B cell (primary cell): ENCODE measurements around the gene TMEM30A. TPM values are rescaled to one million over a fixed set of nuclear protein-coding genes. Genes with fewer than 3 reads are reported as not detected.

ENCODE experiments used
- ATAC-seq: fragments of 200-7000 bp; cut with Tn5 transposase; one replicate; pipeline ENCODE4 v1.10.0; 2021; ENCODE audit warnings: low read depth, mild to moderate bottlenecking, moderate number of reproducible peaks, moderate library complexity
- CTCF ChIA-PET: fragments of 350-600 bp; sonication (Branson Sonifier 250); formaldehyde crosslinking; loops from one replicate; lab custom pipeline; 2021; ENCODE audit warnings: antibody characterized with exemption, inconsistent platforms; lab: Charles Lee
- POLR2A ChIA-PET: fragments of 350-600 bp; sonication (Branson Sonifier 250); formaldehyde crosslinking; loops from one replicate; lab custom pipeline; 2021; ENCODE audit warnings: antibody characterized with exemption; lab: Charles Lee
- DNase-seq: peaks from one replicate; pipeline ENCODE4 v3.0.0; 2013
- H2AFZ ChIP-seq: 2 replicates; pipeline ENCODE4 v1.6.1; 2012; ENCODE audit warnings: mild to moderate bottlenecking, low read depth, low read length; ENCODE audit not compliant: insufficient read depth, poor library complexity, severe bottlenecking
- H3K27ac ChIP-seq, 2 donors: 1 replicate in 1 of 2; 2 replicates in 1 of 2; pipeline ENCODE4 v1.5.1; 2012 to 2013; ENCODE audit warnings: low read length in 2 of 2, mild to moderate bottlenecking in 2 of 2, moderate library complexity in 1 of 2
- H3K27me3 ChIP-seq, 4 experiments: fragments of 200-600 bp in 1 of 4; sonication (generic) in 1 of 4; replicated peaks in 1 of 4; 1 replicate in 2 of 4; 2 replicates in 2 of 4; pipeline versions ENCODE4 v1.6.1 to v1.7.0; 2013 to 2016; ENCODE audit warnings: low read length in 3 of 4, mild to moderate bottlenecking in 2 of 4, mixed read lengths in 1 of 4, moderate library complexity in 1 of 4; ENCODE audit not compliant: insufficient read depth in 4 of 4, control insufficient read depth in 3 of 4; ENCODE audit errors: control extremely low read depth in 1 of 4
- H3K36me3 ChIP-seq, 2 experiments: replicated peaks in 1 of 2; 1 replicate in 1 of 2; 2 replicates in 1 of 2; pipeline versions ENCODE4 v1.6.1 to v1.7.1; 2013; ENCODE audit warnings: low read length in 1 of 2; ENCODE audit not compliant: insufficient read depth in 2 of 2, control insufficient read depth in 1 of 2; ENCODE audit errors: control extremely low read depth in 1 of 2, extremely low read depth in 1 of 2
- H3K4me1 ChIP-seq, 2 donors: fragments of 200-600 bp in 1 of 2; sonication (generic) in 1 of 2; 1 replicate in 1 of 2; 2 replicates in 1 of 2; pipeline versions ENCODE4 v1.5.1 to v1.6.1; 2013 to 2017; ENCODE audit warnings: low read length in 2 of 2; ENCODE audit not compliant: control insufficient read depth in 2 of 2, insufficient read depth in 2 of 2
- H3K4me2 ChIP-seq: replicated peaks from 2 replicates; pipeline ENCODE3; 2012; ENCODE audit warnings: mild to moderate bottlenecking, low read depth, low read length; ENCODE audit not compliant: poor library complexity, severe bottlenecking
- H3K4me3 ChIP-seq, 5 experiments: fragments of 200-600 bp in 1 of 5; sonication (generic) in 1 of 5; 1 replicate in 3 of 5; 2 replicates in 2 of 5; pipeline versions ENCODE4 v1.5.1 to v1.7.0; 2011 to 2016; ENCODE audit warnings: low read length in 4 of 5, mild to moderate bottlenecking in 4 of 5, low read depth in 2 of 5, control low read depth in 1 of 5, moderate library complexity in 1 of 5; ENCODE audit not compliant: insufficient read depth in 1 of 5; ENCODE audit errors: control extremely low read depth in 1 of 5, extremely low read depth in 1 of 5
- H3K79me2 ChIP-seq: fragments of 200-600 bp; sonication (generic); one replicate; pipeline ENCODE4 v1.6.0; 2016; ENCODE audit warnings: low read length; ENCODE audit not compliant: control insufficient read depth, insufficient read depth
- H3K9ac ChIP-seq: fragments of 200-600 bp; sonication (generic); 2 replicates; pipeline ENCODE4 v1.6.1; 2017; ENCODE audit warnings: mild to moderate bottlenecking, low read length, moderate library complexity
- H3K9me3 ChIP-seq, 3 donors: one replicate each; pipeline versions ENCODE4 v1.6.1 to v1.7.1; 2013; ENCODE audit warnings: low read length in 2 of 3; ENCODE audit not compliant: control insufficient read depth in 2 of 3, insufficient read depth in 1 of 3; ENCODE audit errors: control extremely low read depth in 1 of 3
- H4K20me1 ChIP-seq: 2 replicates; pipeline ENCODE4 v1.6.0; 2012; ENCODE audit warnings: mild to moderate bottlenecking, low read length; ENCODE audit not compliant: insufficient read depth, control insufficient read depth, poor library complexity, severe bottlenecking
- H3K27ac Mint-ChIP-seq: one replicate; pipeline ENCODE4 v1.8.0; 2021; ENCODE audit warnings: mixed read lengths
- H3K27me3 Mint-ChIP-seq: one replicate; pipeline ENCODE4 v1.8.0; 2021; ENCODE audit warnings: mixed read lengths
- H3K4me1 Mint-ChIP-seq: one replicate; pipeline ENCODE4 v1.8.0; 2021; ENCODE audit warnings: mixed read lengths
- H3K4me3 Mint-ChIP-seq: one replicate; pipeline ENCODE4 v1.8.0; 2021; ENCODE audit warnings: mixed read lengths
- H3K9me3 Mint-ChIP-seq: one replicate; pipeline ENCODE4 v1.8.0; 2022; ENCODE audit warnings: mixed read lengths; ENCODE audit not compliant: insufficient read depth
- EZH2 ChIP-seq: IDR thresholded peaks from 2 replicates; pipeline ENCODE4 v1.6.1; 2012; ENCODE audit warnings: borderline replicate concordance, low read depth, mild to moderate bottlenecking, moderate library complexity, low read length; ENCODE audit not compliant: insufficient read depth, poor library complexity, severe bottlenecking
- WGBS: methylation state at CpG from one replicate; pipeline ENCODE4 v1.1.5; 2013; ENCODE audit warnings: missing lambda C conversion rate; ENCODE audit not compliant: insufficient coverage; 5-methylcytosine and 5-hydroxymethylcytosine counted together
- intact Hi-C: fragments of 100-400 bp; cut with micrococcal nuclease; formaldehyde crosslinking; loops from one replicate; pipeline ENCODE4 v1.10.0; 2022
- polyA plus RNA-seq: library from polyadenylated mRNA; depleted of rRNA; stranded (reverse); fragments of >200 nt; gene quantifications from 2 replicates; pipeline ENCODE4 v1.2.3, GENCODE V29; 2012
- total RNA-seq, 2 donors: library from RNA; stranded (reverse); fragments of 120-200 nt in 1 of 2; gene quantifications; 1 replicate in 1 of 2; 2 replicates in 1 of 2; pipeline versions ENCODE4 v1.2.3 to v1.2.4, GENCODE V29; 2013 to 2022
- TF ChIP-seq, protein P1 (sequence below): fragments of 200-600 bp; IDR thresholded peaks from one replicate; pipeline ENCODE4 v1.8.0; 2022; ENCODE audit warnings: antibody characterized with exemption, mild to moderate bottlenecking

The TMEM30A gene
- total and polyA plus RNA-seq, 2 donors (not counting 1 experiment from before 2014, with no cell fraction given) = 4.7 to 53.9 TPM

DNA sequence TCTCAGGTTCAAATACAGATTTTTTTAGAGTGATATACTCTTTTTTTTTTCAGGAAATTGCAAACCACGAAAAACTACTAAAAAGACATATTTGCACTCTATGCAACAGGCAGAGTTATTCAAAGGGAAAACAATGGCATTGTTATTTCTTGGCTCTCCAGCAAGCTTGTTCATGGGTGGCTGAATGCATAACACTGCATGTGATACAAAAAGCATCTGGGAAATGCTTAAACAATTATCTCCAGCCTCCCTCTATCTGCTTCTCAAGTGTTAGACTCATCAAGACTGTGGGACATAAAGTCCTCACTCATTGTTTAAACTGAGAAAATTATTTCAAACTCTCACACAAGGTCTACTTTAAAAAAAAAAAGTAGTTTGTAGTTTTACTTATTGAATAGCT lies 71.5 kb downstream of the TMEM30A start:
- no CpG with 5 or more reads among the region's 1 CpG for WGBS
- Histone ChIP-seq H3K4me3 (no peak overlapping the region), H3K27me3 (peaks cover 0 to 39% (median 33%) of the 10 kb centered on the region in 4 experiments), H3K4me2 (no peak overlapping the region), H3K27ac (no peak overlapping the region), H3K79me2 (no peaks in the 10 kb centered on the region), H3K9me3 (no peaks in the 10 kb centered on the region), H2AFZ (no peak overlapping the region), H3K4me1 (peaks cover 8% of the 10 kb centered on the region in 2 donors), H3K9ac (no peak overlapping the region), H3K36me3 (no peaks in the 10 kb centered on the region), H4K20me1 (no peaks in the 10 kb centered on the region)
- no peak for ATAC-seq
- TF ChIP-seq, protein P1, sequence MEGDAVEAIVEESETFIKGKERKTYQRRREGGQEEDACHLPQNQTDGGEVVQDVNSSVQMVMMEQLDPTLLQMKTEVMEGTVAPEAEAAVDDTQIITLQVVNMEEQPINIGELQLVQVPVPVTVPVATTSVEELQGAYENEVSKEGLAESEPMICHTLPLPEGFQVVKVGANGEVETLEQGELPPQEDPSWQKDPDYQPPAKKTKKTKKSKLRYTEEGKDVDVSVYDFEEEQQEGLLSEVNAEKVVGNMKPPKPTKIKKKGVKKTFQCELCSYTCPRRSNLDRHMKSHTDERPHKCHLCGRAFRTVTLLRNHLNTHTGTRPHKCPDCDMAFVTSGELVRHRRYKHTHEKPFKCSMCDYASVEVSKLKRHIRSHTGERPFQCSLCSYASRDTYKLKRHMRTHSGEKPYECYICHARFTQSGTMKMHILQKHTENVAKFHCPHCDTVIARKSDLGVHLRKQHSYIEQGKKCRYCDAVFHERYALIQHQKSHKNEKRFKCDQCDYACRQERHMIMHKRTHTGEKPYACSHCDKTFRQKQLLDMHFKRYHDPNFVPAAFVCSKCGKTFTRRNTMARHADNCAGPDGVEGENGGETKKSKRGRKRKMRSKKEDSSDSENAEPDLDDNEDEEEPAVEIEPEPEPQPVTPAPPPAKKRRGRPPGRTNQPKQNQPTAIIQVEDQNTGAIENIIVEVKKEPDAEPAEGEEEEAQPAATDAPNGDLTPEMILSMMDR = peak; percentile 11
- TF ChIP-seq EZH2 = no peak
- CTCF ChIA-PET = interaction anchor here (0.6 to 1.2 kb wide), 6 partner anchors 14 to 1476 kb away, joined by 3 to 4 read pairs (median 3); no protein-coding TSS in a partner anchor
- intact Hi-C loops = no loop called here
- no peak for DNase-seq
- Mint-ChIP-seq H3K27me3 (peaks cover 50% of the 10 kb centered on the region), H3K9me3 (no peaks in the 10 kb centered on the region), H3K4me1 (peaks cover 11% of the 10 kb centered on the region), H3K4me3 (no peak overlapping the region), H3K27ac (no peak overlapping the region)
- POLR2A ChIA-PET = no interaction called here

DNA sequence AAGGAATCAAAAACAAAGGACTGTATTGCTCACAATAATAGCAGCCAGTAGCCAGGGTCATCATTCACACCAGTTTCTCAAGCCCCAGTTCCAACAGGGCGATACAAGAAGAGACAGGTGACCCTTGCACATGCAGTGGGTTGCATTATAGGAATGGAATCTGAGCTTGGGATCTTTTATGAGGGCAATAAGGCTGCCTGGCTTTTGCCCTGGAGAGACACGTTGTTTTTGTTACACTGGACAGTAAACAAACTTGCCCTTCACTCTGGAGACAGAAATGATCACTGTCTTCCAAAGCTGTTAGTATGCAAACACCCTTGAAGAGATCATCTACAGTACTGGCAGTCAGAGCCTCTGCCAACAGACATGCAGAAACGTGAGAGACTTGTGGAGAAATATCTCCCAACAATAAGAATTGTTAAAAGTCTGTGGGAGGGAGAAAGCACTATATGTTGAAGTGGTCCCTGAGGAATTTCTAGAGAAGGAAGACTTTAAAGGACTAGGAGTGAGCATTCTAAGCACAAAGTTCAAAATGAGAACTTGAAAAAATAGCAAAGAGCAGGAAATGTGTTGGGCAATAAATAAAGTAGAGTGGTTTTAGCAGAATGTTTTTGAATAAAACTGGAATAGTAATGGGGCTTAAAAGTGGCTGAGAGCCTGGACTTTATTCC lies 72.5 kb downstream of the TMEM30A start:
- no peaks in the 10 kb centered on the region for H4K20me1 ChIP-seq
- no peak for ATAC-seq
- Mint-ChIP-seq H3K4me3 (no peak overlapping the region), H3K27ac (no peak overlapping the region), H3K4me1 (peaks cover 21% of the 10 kb centered on the region), H3K27me3 (peaks cover 52% of the 10 kb centered on the region), H3K9me3 (no peaks in the 10 kb centered on the region)
- no peaks in the 10 kb centered on the region for H3K36me3 ChIP-seq
- H3K4me3 ChIP-seq = no peak overlapping the region
- H3K9me3 ChIP-seq = peaks cover 0 to 8% (median 0%) of the 10 kb centered on the region in 3 donors
- no peaks in the 10 kb centered on the region for H3K79me2 ChIP-seq
- DNase-seq = no peak
- TF ChIP-seq EZH2 = no peak
- TF ChIP-seq, protein P1 = no peak
- no peak overlapping the region for H3K9ac ChIP-seq
- 52% methylated on average over 2 of the region's 3 CpGs for WGBS
- H3K27me3 ChIP-seq = peaks cover 0 to 50% (median 33%) of the 10 kb centered on the region in 4 experiments
- H2AFZ ChIP-seq = no peak overlapping the region
- intact Hi-C loops = loop anchor here (1.0 to 2.0 kb wide), 2 partner anchors 315 to 1473 kb away; no protein-coding TSS in a partner anchor
- no peak overlapping the region for H3K27ac ChIP-seq
- H3K4me2 ChIP-seq = no peak overlapping the region
- CTCF ChIA-PET = interaction anchor here (0.9 to 10.7 kb wide), 13 partner anchors 9 to 1536 kb away, joined by 3 to 388 read pairs (median 16); no protein-coding TSS in a partner anchor
- H3K4me1 ChIP-seq = peaks cover 18 to 19% of the 10 kb centered on the region in 2 donors
- POLR2A ChIA-PET = no interaction called here
